Stimulated activated CD8-positive, alpha-beta memory T cell treated with anti-CD3 and anti-CD28 coated beads, Interleukin-2, amount 100 ng/mL, for 1 hour (primary cell): ENCODE measurements around the gene REPIN1.

ENCODE experiments used
- DNase-seq, 2 donors: peaks; one replicate each; pipeline ENCODE4 v3.0.0-alpha.2; 2020; ENCODE audit warnings: low read depth in 2 of 2

Gene REPIN1

GRCh38 chr7:150337179-150337578, 31.4 kb upstream of the REPIN1 start:
- no peak for DNase-seq

- no peak for DNase-seq
Observed at GRCh38 chr7:150337659-150338081, 31.0 kb upstream of the REPIN1 start.

GRCh38 chr7:150338166-150338829, 30.3 kb upstream of the REPIN1 start:
- DNase-seq = no peak

GRCh38 chr7:150339409-150339809, 29.2 kb upstream of the REPIN1 start:
- no peak for DNase-seq

DNA sequence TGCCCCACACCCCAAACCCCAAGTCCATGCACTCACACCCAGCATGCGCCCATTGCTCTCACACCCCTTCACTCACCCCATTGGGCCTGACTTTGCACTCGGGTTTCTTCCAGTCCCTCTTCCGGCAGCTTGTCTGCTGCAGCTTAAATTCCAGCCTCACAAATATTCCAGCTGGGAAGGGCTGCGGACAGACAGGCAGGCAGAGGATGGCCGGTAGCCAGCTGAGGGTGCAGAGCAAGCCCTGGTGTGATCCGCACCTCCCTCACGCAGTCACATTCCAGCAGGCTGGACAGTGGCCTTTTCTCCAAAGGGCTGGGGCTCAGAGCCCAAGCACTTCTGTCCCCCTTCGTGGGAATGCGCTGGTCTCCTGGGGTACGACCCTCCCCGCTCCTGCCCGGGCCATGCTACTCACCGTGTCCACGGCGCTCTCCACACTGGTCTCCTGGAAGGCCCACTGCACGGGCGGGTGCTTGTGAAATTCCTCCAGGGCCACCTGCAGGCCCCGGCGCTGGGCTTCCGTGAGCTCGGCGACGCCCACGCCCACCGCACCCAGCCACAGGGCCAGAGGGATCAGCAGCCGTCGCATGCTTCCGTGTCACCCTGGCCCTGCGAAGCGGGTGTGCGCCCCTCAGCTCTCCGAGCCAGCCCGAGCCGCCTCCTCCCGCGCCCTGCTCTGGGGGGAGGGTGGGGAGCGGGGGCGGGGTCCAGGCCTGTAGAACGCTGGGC, 28.4 kb upstream of the REPIN1 start:
- DNase-seq = no peak

- no peak for DNase-seq
Observed at GRCh38 chr7:150340875-150341262, 27.8 kb upstream of the REPIN1 start.

DNA sequence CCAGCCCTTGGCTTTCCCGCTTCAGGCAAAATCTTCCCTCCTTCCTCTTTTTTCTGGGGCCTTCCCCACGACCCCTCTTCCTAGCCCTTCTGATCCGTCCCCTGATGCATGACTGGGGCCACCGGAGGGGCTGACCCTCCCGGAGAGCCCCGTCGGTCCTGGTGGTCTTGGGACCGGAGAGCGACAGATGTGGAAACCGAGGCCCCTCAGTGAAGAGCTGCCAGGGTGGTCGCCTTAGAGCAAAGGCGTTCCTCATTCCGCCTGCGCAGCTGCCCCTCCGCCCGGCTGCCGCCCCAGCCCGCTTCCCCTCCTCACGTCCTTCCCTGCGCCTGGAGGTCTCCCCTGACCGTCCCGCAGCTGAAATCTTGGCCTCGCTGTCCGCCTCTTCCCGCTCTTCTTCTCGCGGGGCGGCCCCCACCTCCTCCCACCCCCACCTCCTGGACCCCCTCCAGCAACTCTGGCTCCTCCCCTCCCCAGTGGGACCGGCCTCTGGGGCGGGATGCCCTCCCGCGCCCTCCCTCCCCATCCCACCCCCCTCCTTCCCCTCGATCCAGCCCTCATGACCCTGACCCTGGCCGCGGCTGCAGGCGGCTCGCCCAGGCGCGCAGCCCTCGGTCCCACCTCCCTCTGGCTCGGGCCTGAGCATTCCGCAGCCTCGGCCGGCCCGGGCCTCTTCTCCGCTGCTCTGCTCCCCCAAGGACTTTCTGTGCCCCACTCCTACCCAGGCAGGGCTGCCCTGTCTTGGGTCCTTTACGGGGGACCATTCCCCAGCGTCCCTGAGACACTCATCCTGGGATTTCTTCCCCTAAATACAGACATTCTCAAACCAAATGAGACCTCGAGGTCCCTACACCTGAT, 27.1 kb upstream of the REPIN1 start, which contains the start of gene RARRES2:
Gene RARRES2 (minus strand): TSS at position 367 of the 858 bp plus-strand sequence. CDS start 1,020 bp downstream, outside the sequence.
- DNase-seq = no peak

GRCh38 chr7:150342121-150342408, 26.6 kb upstream of the REPIN1 start:
- no peak for DNase-seq

DNA sequence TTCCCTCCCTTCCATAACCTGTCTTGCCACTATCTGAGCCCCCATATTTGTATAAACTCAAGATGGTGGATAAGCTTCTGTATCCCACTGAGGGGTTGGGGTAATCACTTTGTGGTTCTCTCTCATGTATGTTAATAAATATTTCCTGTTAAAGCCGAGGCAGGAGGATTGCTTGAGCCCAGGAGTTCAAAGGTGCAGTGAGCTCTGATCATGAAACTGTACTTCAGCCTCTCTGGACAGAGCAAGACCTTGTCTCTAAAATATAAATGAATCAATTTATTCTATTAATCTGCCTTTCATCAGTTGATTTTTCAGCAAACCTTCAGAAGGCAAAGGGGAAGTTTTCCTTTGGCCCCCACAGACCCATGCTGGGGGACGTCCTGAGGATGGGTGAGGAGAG, 25.4 kb upstream of the REPIN1 start:
- DNase-seq = no peak

DNA sequence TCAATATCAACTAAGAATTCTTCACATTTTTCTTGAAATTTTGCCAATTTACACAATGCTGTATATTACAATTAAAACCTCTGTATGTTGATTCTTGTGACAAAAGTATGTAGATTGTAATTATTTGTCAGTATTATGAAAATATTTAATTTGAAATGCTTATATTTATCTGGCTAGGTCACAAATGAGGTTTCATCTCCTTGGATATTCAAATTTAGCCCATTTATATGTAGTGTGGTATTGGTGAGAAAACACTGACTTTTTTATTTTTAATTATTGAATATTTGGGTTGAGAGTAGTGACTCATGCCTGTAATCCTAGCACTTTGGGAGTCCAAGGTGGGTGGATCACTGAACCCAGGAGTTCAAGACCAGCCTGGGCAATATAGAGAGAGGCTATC, 24.3 kb upstream of the REPIN1 start:
- DNase-seq = no peak

DNA sequence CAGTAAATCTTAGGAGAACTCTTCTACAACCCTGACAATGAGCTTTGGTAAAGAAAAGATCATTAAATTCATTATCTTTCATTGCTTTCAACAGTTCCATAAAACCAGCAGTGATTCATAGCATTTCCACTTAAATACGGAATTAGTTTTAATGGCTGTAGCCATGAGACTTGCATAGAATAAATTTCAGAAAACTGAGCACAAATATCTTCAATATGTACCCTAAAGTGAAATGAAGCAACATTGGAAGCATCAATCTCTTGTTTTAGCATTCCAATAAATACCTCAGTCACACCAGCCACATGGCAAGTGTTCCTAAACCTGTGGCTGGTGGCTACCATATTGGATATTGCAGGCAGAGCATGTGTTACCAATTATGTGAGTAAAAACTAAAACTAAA, 23.6 kb upstream of the REPIN1 start:
- no peak for DNase-seq

- DNase-seq = no peak
Observed at GRCh38 chr7:150346922-150347321, 21.7 kb upstream of the REPIN1 start.

DNA sequence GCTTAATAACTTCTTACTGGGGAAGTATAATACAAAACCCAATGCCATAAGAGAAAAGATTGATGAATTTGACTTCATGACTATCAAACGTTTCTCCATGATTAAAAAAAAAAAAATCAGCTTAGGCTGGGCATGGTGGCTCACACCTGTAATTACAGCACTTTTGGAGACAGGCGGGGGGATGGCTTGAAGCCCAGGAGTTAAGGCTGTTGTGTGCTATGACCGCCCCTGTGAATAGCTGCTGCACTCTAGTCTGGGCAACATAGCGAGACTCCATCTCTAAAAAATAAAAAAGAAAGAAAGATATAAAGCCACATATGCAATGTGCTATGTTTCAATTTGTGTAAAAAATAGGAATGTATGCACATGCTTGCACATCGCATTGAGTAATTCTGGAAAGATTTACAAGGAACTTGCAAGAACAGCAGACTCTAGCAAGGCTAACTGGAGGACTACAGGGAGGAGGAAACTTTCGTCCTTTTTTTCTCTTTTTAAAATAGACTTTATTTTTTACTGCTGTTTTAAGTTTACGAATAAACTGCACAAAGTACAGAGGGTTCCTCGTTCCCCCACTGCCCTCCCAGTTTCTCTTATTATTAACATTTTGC, 16.9 kb upstream of the REPIN1 start:
- no peak for DNase-seq

DNA sequence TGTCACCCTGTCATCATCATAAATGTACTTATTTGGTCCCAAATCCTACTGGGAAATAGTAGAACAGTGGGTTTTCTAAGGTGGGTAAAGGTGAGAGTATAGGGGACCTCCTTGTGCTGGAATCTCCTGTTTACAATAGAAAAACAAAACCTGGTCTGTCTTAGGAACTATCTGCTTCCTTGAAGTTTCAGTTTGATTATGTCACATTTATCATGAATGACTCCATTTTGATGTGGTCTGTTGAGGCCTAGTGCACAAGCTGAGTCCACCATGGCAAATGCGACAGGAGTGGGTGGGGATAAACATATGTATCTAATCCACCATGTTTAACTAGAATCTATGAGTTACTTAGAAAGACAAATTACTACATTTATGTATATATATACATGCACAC, 13.0 kb upstream of the REPIN1 start:
- DNase-seq = no peak

DNA sequence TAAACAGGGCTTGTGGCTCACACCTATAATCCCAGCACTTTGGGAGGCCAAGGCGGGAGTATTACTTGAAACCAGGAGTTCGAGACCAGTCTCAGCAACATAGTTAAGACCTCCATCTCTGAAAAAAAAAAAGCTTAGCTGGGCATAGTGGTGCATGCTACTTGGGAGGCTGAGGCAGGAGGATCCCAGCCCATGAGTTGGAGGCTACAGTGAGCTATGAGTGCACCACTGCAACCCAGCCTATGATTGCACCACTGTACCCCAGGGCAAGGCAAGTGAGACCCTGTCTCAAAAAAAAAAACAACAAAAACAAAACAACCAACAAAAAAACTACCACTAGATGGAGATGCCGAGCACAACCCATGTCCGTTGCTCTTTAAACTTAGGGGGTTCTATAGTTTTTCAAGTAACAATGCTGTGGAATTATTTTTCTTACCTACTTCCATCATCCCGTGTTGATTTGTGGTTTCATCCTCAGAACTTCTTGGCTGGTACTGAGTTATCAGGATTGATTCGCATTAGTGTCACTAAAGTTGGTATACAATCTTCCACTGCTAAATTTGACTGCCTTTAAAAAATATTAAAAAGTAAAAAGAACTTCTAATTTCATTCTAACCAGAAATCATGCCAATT, 12.2 kb upstream of the REPIN1 start:
- DNase-seq = no peak

DNA sequence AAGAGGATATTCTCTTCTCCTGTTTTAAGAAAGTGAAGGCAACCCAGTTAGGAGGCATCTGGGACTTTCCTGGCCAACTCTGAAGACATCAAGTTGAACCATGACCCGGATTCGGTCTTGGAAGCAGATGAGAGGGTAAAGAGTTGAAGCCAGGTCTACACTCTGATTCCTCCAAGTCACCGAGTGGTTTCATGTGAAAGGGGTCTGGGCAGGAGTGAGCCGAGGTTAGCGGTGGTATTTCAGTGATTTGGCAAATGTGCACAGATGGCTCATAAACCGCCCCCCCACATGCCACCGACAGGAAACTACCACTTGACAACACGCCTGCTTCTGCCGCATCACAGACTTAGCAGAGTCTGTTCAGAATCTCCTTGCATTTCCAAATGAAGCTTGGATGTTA, 11.4 kb upstream of the REPIN1 start:
- peak in 1 of 2 donors; percentile 44 for DNase-seq

GRCh38 chr7:150357771-150358427, 10.7 kb upstream of the REPIN1 start:
- no peak for DNase-seq

DNA sequence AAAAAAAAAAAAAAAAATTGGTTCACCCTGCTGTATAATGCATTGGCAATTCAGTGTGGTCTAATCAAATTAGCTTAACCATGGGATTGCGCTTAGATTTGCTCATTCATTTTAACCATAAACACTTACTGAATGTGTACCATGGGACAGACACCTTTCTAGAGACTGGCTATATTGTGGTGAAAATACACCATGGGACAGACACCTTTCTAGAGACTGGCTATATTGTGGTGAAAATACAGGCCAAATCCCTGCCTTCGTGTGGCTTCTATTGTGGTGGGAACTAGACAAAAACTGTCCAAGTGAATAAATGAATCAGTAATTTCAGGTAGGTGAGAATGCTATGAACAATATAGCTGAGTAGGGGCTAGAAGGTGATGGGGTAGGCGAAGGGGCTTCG, 10.2 kb upstream of the REPIN1 start:
- DNase-seq = no peak

- no peak for DNase-seq
Observed at GRCh38 chr7:150358988-150359621, 9.5 kb upstream of the REPIN1 start.

DNA sequence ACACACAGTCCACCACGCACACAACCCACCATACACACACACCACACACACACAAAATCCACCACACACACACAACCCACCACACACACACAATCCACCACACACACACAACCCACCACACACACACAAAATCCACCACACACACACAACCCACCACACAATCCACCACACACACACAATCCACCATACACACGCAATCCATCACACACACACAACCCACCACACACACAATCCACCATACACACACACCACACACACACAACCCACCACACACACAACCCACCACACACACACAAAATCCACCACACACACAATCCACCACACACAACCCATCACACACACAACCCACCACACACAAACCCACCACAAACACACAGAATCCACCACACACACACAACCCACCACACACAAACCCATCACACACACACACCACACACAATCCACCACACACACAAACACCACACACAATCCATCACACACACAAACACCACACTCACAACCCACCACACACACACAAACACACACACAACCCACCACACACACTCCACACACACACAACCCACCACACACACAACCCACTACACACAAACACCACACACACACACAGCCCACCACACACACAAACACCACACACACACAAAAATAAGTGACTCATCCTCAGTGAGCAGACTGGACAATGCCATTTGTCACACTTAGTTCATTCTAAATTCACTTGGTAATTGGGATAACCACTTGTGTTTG, 8.8 kb upstream of the REPIN1 start:
- DNase-seq = no peak
